ENCODE measurements around the gene MORN4.
"Not testable (repeated sequence)": the region's sequence is repeated elsewhere in the genome, so short reads cannot be mapped to it uniquely, and the experiment has no call there.

GRCh38 chr10:97642471-97643159, 9.3 kb upstream of the MORN4 start:
- TF ChIP-seq, protein P1, sequence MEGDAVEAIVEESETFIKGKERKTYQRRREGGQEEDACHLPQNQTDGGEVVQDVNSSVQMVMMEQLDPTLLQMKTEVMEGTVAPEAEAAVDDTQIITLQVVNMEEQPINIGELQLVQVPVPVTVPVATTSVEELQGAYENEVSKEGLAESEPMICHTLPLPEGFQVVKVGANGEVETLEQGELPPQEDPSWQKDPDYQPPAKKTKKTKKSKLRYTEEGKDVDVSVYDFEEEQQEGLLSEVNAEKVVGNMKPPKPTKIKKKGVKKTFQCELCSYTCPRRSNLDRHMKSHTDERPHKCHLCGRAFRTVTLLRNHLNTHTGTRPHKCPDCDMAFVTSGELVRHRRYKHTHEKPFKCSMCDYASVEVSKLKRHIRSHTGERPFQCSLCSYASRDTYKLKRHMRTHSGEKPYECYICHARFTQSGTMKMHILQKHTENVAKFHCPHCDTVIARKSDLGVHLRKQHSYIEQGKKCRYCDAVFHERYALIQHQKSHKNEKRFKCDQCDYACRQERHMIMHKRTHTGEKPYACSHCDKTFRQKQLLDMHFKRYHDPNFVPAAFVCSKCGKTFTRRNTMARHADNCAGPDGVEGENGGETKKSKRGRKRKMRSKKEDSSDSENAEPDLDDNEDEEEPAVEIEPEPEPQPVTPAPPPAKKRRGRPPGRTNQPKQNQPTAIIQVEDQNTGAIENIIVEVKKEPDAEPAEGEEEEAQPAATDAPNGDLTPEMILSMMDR (IDR thresholded peaks at IDR 0.05) = not testable (repeated sequence)
- not testable (repeated sequence) for TF ChIP-seq ZFX (IDR thresholded peaks at IDR 0.05; ENCODE audit: borderline replicate concordance)

All from 22Rv1 (cell line).